Adipocyte (in vitro differentiated cells): ENCODE results near the gene COX10.

Experiments
- DNase-seq: peaks from one replicate; pipeline ENCODE4 v3.0.0-alpha.2; 2015; ENCODE audit warnings: low read depth
- H3K27me3 ChIP-seq: replicated peaks from 2 replicates; pipeline ENCODE4 v1.7.0; 2013; ENCODE audit warnings: mild to moderate bottlenecking, low read length, moderate library complexity; ENCODE audit not compliant: control insufficient read depth, insufficient read depth
- H3K36me3 ChIP-seq: 2 replicates; pipeline ENCODE4 v1.7.0; 2013; ENCODE audit warnings: low read length, mild to moderate bottlenecking, moderate library complexity; ENCODE audit not compliant: control insufficient read depth, insufficient read depth, severe bottlenecking
- H3K4me1 ChIP-seq: 2 replicates; pipeline ENCODE4 v1.7.0; 2013; ENCODE audit warnings: mild to moderate bottlenecking, low read length, moderate library complexity; ENCODE audit not compliant: control insufficient read depth, insufficient read depth
- H3K4me3 ChIP-seq: 2 replicates; pipeline ENCODE4 v1.7.0; 2013; ENCODE audit warnings: mild to moderate bottlenecking, low read length, moderate library complexity
- H3K9ac ChIP-seq: 2 replicates; pipeline ENCODE4 v1.7.0; 2013; ENCODE audit warnings: mild to moderate bottlenecking, low read length, moderate library complexity
- H3K9me3 ChIP-seq: 2 replicates; pipeline ENCODE4 v1.7.0; 2013; ENCODE audit warnings: mild to moderate bottlenecking, low read length, moderate library complexity; ENCODE audit not compliant: control insufficient read depth

The COX10 gene

GRCh38 chr17:14198575-14198974, 129.3 kb downstream of the COX10 start:
- Histone ChIP-seq H3K4me3 (no peak overlapping the region), H3K36me3 (no peaks in the 10 kb centered on the region), H3K9ac (no peak overlapping the region), H3K27me3 (no peaks in the 10 kb centered on the region), H3K9me3 (no peaks in the 10 kb centered on the region), H3K4me1 (peaks cover 10% of the 10 kb centered on the region)
- no peak for DNase-seq

- Histone ChIP-seq H3K27me3 (no peaks in the 10 kb centered on the region), H3K36me3 (no peaks in the 10 kb centered on the region), H3K4me1 (peaks cover 10% of the 10 kb centered on the region), H3K9ac (no peak overlapping the region), H3K9me3 (no peaks in the 10 kb centered on the region), H3K4me3 (no peak overlapping the region)
- DNase-seq = no peak
Measured at GRCh38 chr17:14199601-14200000, 130.3 kb downstream of the COX10 start.

- H3K9ac ChIP-seq = no peak overlapping the region
- no peak for DNase-seq
- H3K27me3 ChIP-seq = no peaks in the 10 kb centered on the region
- H3K9me3 ChIP-seq = no peaks in the 10 kb centered on the region
- peaks cover 10% of the 10 kb centered on the region for H3K4me1 ChIP-seq
- H3K36me3 ChIP-seq = no peaks in the 10 kb centered on the region
- H3K4me3 ChIP-seq = no peak overlapping the region
Measured at GRCh38 chr17:14200354-14200753, 131.1 kb downstream of the COX10 start.

- Histone ChIP-seq H3K27me3 (no peaks in the 10 kb centered on the region), H3K4me3 (no peak overlapping the region), H3K36me3 (no peaks in the 10 kb centered on the region), H3K9me3 (no peaks in the 10 kb centered on the region), H3K4me1 (peaks cover 10% of the 10 kb centered on the region), H3K9ac (no peak overlapping the region)
- peak; percentile 66 for DNase-seq
Measured at GRCh38 chr17:14201021-14201987, 132.0 kb downstream of the COX10 start.

- Histone ChIP-seq H3K4me3 (no peak overlapping the region), H3K9me3 (no peaks in the 10 kb centered on the region), H3K27me3 (no peaks in the 10 kb centered on the region), H3K9ac (no peak overlapping the region), H3K4me1 (peaks cover 10% of the 10 kb centered on the region), H3K36me3 (peaks cover 3% of the 10 kb centered on the region)
- no peak for DNase-seq
Measured at GRCh38 chr17:14201988-14202380, 132.7 kb downstream of the COX10 start.

GRCh38 chr17:14202388-14203166, 133.3 kb downstream of the COX10 start:
- Histone ChIP-seq H3K4me3 (no peak overlapping the region), H3K9ac (no peak overlapping the region), H3K36me3 (peaks cover 9% of the 10 kb centered on the region), H3K27me3 (no peaks in the 10 kb centered on the region), H3K9me3 (no peaks in the 10 kb centered on the region), H3K4me1 (peaks cover 10% of the 10 kb centered on the region)
- DNase-seq = no peak

- peak; percentile 14 for DNase-seq
Measured at GRCh38 chr17:14203388-14203787, 134.1 kb downstream of the COX10 start.

GRCh38 chr17:14204084-14204483, 134.8 kb downstream of the COX10 start:
- Histone ChIP-seq H3K4me1 (peaks cover 10% of the 10 kb centered on the region), H3K4me3 (no peak overlapping the region), H3K27me3 (no peaks in the 10 kb centered on the region), H3K9ac (no peak overlapping the region), H3K36me3 (peaks cover 16% of the 10 kb centered on the region), H3K9me3 (no peaks in the 10 kb centered on the region)
- no peak for DNase-seq

More at GRCh38 chr17:14203388-14203787, 134.1 kb downstream of the COX10 start:
- no peak overlapping the region for H3K9ac ChIP-seq
- H3K36me3 ChIP-seq = peaks cover 12% of the 10 kb centered on the region
- no peak overlapping the region for H3K4me3 ChIP-seq
- H3K9me3 ChIP-seq = no peaks in the 10 kb centered on the region
- H3K4me1 ChIP-seq = peaks cover 10% of the 10 kb centered on the region
- H3K27me3 ChIP-seq = no peaks in the 10 kb centered on the region

- Histone ChIP-seq H3K36me3 (peaks cover 16% of the 10 kb centered on the region), H3K9ac (no peak overlapping the region), H3K4me1 (peaks cover 10% of the 10 kb centered on the region), H3K9me3 (no peaks in the 10 kb centered on the region), H3K4me3 (no peak overlapping the region), H3K27me3 (no peaks in the 10 kb centered on the region)
- DNase-seq = no peak
Measured at GRCh38 chr17:14204546-14204945, 135.2 kb downstream of the COX10 start.

GRCh38 chr17:14205380-14205779, 136.1 kb downstream of the COX10 start:
- no peak for DNase-seq
- Histone ChIP-seq H3K4me3 (no peak overlapping the region), H3K9me3 (no peaks in the 10 kb centered on the region), H3K9ac (no peak overlapping the region), H3K36me3 (peaks cover 16% of the 10 kb centered on the region), H3K4me1 (peaks cover 10% of the 10 kb centered on the region), H3K27me3 (no peaks in the 10 kb centered on the region)

- Histone ChIP-seq H3K4me3 (no peak overlapping the region), H3K36me3 (peaks cover 16% of the 10 kb centered on the region), H3K27me3 (no peaks in the 10 kb centered on the region), H3K9me3 (no peaks in the 10 kb centered on the region), H3K9ac (no peak overlapping the region), H3K4me1 (peaks cover 7% of the 10 kb centered on the region)
- no peak for DNase-seq
Measured at GRCh38 chr17:14205992-14206461, 136.7 kb downstream of the COX10 start.
